Fibroblast of lung (primary cell): ENCODE measurements around the gene DOK4.

Experiments used
- CTCF ChIP-seq, 2 donors: IDR thresholded peaks in 1 of 2; conservative IDR thresholded peaks in 1 of 2; 1 replicate in 1 of 2; 2 replicates in 1 of 2; pipeline ENCODE4 v1.5.1; 2011 to 2012; ENCODE audit warnings: low read length in 2 of 2, control low read depth in 1 of 2, inconsistent platforms in 1 of 2, low read depth in 1 of 2, mild to moderate bottlenecking in 1 of 2
- EZH2 ChIP-seq: IDR thresholded peaks from 2 replicates; pipeline ENCODE4 v1.5.1; 2012; ENCODE audit warnings: low read length, control low read depth, mild to moderate bottlenecking; ENCODE audit errors: missing control alignments

- TF ChIP-seq EZH2 (no peak), CTCF (conservative IDR thresholded peaks at IDR 0.05 in 1 of 2, IDR thresholded peaks at IDR 0.05 in 1 of 2; ENCODE audit: low read depth in 1 of 2, low read length in 2 of 2) (no peak)
These were observed 39.6 kb downstream of the DOK4 start for GRCh38 chr16:57446531-57447185.
